ENCODE data around the gene ARHGEF38.
A peak's percentile ranks its signal among the peaks of the same experiment; 100 is the strongest.

The ARHGEF38 gene

DNA sequence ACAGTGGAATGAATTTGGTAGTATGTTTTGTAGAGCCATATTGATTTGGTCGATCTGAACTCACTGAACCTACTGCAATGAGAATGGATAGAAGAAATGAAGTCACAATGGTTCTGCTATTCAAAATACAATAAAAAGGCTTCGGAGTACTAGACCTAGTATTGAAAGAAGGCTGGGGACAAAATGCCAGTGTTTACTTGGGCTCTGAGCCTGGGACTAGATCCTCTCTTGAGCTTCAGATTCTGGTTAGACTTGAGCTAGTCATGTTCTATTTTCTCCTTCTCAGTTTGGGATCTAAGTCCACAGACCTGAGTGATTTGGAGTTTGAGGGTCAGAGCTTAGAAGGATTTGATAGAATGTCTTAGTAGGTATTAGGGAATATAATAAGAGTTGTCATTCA, 146.2 kb downstream of the ARHGEF38 start:
- no peaks in the 10 kb centered on the region for H3K9me3 ChIP-seq (ENCODE audit: control insufficient read depth, low read length)
- H3K4me3 ChIP-seq (ENCODE audit: insufficient read depth in 1 of 2, low read depth in 1 of 2, low read length in 2 of 2): no peak overlapping the region
- H2BK120ac ChIP-seq (ENCODE audit: low read depth, low read length): no peak overlapping the region
- H3K4me2 ChIP-seq (ENCODE audit: low read length, poor library complexity, severe bottlenecking): no peak overlapping the region
- H3K27ac ChIP-seq (ENCODE audit: low read length, poor library complexity, severe bottlenecking): no peak overlapping the region
- no peak overlapping the region for H3K9ac ChIP-seq (ENCODE audit: low read length)
- H2AFZ ChIP-seq (ENCODE audit: low read depth, low read length): no peak overlapping the region
- H2AK5ac ChIP-seq (ENCODE audit: low read length, severe bottlenecking): no peak overlapping the region
- H4K91ac ChIP-seq (ENCODE audit: low read length): no peak overlapping the region
- H3K23ac ChIP-seq (ENCODE audit: low read length in 2 of 2): no peak overlapping the region
- DNase-seq: no peak
- peaks cover 14 to 61% of the 10 kb centered on the region in 2 experiments for H3K36me3 ChIP-seq (ENCODE audit: control insufficient read depth in 1 of 2, insufficient read depth in 2 of 2, low read depth in 1 of 2, low read length in 2 of 2)
- H2BK15ac ChIP-seq (ENCODE audit: low read depth, poor library complexity, severe bottlenecking): no peak overlapping the region
- no peak overlapping the region for H3K4ac ChIP-seq (ENCODE audit: low read depth in 1 of 2, low read length in 2 of 2)
- 100% methylated on average over 1 of the region's 2 CpGs for WGBS
- H3K27me3 ChIP-seq (ENCODE audit: control insufficient read depth in 1 of 2, insufficient read depth in 1 of 2, low read length in 2 of 2): no peaks in the 10 kb centered on the region
- peaks cover 14% of the 10 kb centered on the region for H3K79me1 ChIP-seq (replicated peaks; ENCODE audit: low read length, poor library complexity, severe bottlenecking)
- H2BK5ac ChIP-seq (ENCODE audit: low read depth, low read length, poor library complexity, severe bottlenecking): no peak overlapping the region
- H3K14ac ChIP-seq (ENCODE audit: low read length in 2 of 2): no peak overlapping the region
- H4K8ac ChIP-seq (ENCODE audit: low read length): no peak overlapping the region
- no peak overlapping the region for H3K18ac ChIP-seq (ENCODE audit: low read depth in 1 of 2, low read length in 2 of 2)
- H2BK12ac ChIP-seq (ENCODE audit: low read length in 2 of 2): no peak overlapping the region
- no peaks in the 10 kb centered on the region for H3K4me1 ChIP-seq (ENCODE audit: control insufficient read depth, insufficient read depth, low read depth, low read length)

DNA sequence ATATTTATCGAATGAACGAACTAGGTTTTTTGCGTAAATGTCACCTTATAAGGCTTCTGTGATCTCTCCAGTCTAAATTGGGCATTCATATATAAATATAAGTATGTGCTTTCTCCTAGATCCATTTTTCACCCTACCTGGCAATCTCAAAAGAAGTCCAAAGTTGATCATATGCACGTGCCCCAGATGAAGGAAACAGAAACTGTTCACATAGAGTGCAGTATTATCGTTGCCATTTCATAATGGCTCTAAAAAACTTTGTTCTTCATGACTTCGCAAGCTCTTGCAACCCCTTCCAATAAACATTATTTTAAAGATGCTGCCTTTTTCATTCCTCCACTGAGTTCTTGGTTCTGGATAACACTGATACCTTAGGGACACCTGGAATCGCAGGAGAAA, 155.4 kb downstream of the ARHGEF38 start:
- H3K23ac ChIP-seq (ENCODE audit: low read length in 2 of 2): no peak overlapping the region
- peak overlapping the region; percentile 88 to 92 for H3K18ac ChIP-seq (ENCODE audit: low read depth in 1 of 2, low read length in 2 of 2)
- no peaks in the 10 kb centered on the region for H3K9me3 ChIP-seq (ENCODE audit: control insufficient read depth, low read length)
- H4K91ac ChIP-seq (ENCODE audit: low read length): no peak overlapping the region
- peaks cover 0 to 8% of the 10 kb centered on the region in 2 experiments for H3K36me3 ChIP-seq (ENCODE audit: control insufficient read depth in 1 of 2, insufficient read depth in 2 of 2, low read depth in 1 of 2, low read length in 2 of 2)
- H3K4me1 ChIP-seq (ENCODE audit: control insufficient read depth, insufficient read depth, low read depth, low read length): no peaks in the 10 kb centered on the region
- H3K14ac ChIP-seq (ENCODE audit: low read length in 2 of 2): no peak overlapping the region
- no peak overlapping the region for H2AK5ac ChIP-seq (ENCODE audit: low read length, severe bottlenecking)
- H3K9ac ChIP-seq (ENCODE audit: low read length): peak overlapping the region; percentile 95
- no peak overlapping the region for H2BK5ac ChIP-seq (ENCODE audit: low read depth, low read length, poor library complexity, severe bottlenecking)
- peaks cover 18% of the 10 kb centered on the region for H3K79me1 ChIP-seq (replicated peaks; ENCODE audit: low read length, poor library complexity, severe bottlenecking)
- no peak for DNase-seq
- H2BK12ac ChIP-seq (ENCODE audit: low read length in 2 of 2): no peak overlapping the region
- H3K4ac ChIP-seq (ENCODE audit: low read depth in 1 of 2, low read length in 2 of 2): peak overlapping the region in 1 of 2 experiments; percentile 91
- peak overlapping the region; percentile 96 to 100 for H3K4me3 ChIP-seq (ENCODE audit: insufficient read depth in 1 of 2, low read depth in 1 of 2, low read length in 2 of 2)
- 7% methylated on average over 4 of the region's 7 CpGs for WGBS
- no peak overlapping the region for H4K8ac ChIP-seq (ENCODE audit: low read length)
- H3K27me3 ChIP-seq (ENCODE audit: control insufficient read depth in 1 of 2, insufficient read depth in 1 of 2, low read length in 2 of 2): no peaks in the 10 kb centered on the region
- no peak overlapping the region for H2BK120ac ChIP-seq (ENCODE audit: low read depth, low read length)
- H2AFZ ChIP-seq (ENCODE audit: low read depth, low read length): no peak overlapping the region
- H3K27ac ChIP-seq (ENCODE audit: low read length, poor library complexity, severe bottlenecking): peak overlapping the region; percentile 90
- no peak overlapping the region for H2BK15ac ChIP-seq (ENCODE audit: low read depth, poor library complexity, severe bottlenecking)
- peak overlapping the region; percentile 89 for H3K4me2 ChIP-seq (ENCODE audit: low read length, poor library complexity, severe bottlenecking)

DNA sequence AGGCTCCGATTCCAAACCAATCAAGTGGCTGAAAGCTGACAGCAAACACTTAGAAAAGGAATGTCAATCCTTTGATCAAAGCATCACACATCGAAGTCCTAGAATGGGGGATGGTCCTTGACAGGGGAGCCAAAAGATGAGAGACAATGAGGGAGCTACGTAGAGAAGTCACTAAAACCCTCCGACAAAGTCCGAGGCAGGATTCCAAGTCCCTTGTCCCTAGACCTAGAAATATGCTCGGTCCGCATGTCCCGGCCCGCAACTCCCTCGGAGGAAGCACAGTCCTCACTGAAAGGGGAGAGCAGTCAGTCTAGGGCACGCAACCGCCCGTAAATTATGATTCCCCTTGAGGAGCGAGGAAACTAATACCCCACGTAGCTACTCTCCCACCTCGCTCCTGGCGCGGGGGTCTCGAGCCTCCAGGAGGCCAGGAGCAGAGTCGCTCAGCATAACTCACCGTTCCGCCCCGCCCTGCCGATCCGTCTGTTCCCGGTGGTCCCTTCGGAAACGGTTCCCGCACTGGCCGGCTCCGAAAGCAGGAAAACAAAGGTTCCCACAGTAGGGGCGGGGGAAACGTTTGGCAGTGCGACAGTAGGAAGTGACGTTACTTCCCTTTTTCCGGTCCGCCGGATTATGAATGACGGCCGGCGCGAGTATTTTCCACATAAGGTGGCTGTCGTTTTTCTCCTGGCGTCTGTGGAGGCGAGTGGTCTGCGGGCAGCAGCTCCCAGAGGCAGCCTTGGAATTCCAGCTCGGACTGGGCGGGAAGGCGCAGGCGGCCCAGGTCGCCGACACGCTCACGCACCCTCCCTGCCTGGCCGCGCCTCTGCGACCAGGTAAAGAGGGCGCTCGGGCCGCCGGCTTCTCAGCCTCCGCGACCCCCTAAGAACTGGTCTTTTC, 156.0 kb downstream of the ARHGEF38 start, which contains the start of the genes GSTCD and INTS12:
Gene GSTCD (plus strand): TSS at position 604 of the 900 bp plus-strand sequence. CDS start 8,830 bp downstream, outside the sequence.
Gene INTS12 (minus strand): TSS at position 509 of the 900 bp plus-strand sequence. CDS start 8,684 bp downstream, outside the sequence.
- peak within 1 kb of the TSS in 1 of 2 experiments; percentile 95 for H3K14ac ChIP-seq (ENCODE audit: low read length in 2 of 2)
- H3K27me3 ChIP-seq (ENCODE audit: control insufficient read depth in 1 of 2, insufficient read depth in 1 of 2, low read length in 2 of 2): no peaks in the 10 kb centered on the region
- H3K27ac ChIP-seq (ENCODE audit: low read length, poor library complexity, severe bottlenecking): peak within 1 kb of the TSS; percentile 90
- peak; percentile 95 for DNase-seq
- H3K9ac ChIP-seq (ENCODE audit: low read length): peak within 1 kb of the TSS; percentile 95
- H3K9me3 ChIP-seq (ENCODE audit: control insufficient read depth, low read length): no peaks in the 10 kb centered on the region
- peak within 1 kb of the TSS; percentile 88 to 92 for H3K18ac ChIP-seq (ENCODE audit: low read depth in 1 of 2, low read length in 2 of 2)
- peaks cover 16% of the 10 kb centered on the region for H3K79me1 ChIP-seq (replicated peaks; ENCODE audit: low read length, poor library complexity, severe bottlenecking)
- peak within 1 kb of the TSS; percentile 96 to 100 for H3K4me3 ChIP-seq (ENCODE audit: insufficient read depth in 1 of 2, low read depth in 1 of 2, low read length in 2 of 2)
- peak within 1 kb of the TSS; percentile 69 for H2BK5ac ChIP-seq (ENCODE audit: low read depth, low read length, poor library complexity, severe bottlenecking)
- peak within 1 kb of the TSS; percentile 21 for H2BK120ac ChIP-seq (ENCODE audit: low read depth, low read length)
- peak within 1 kb of the TSS; percentile 95 for H4K8ac ChIP-seq (ENCODE audit: low read length)
- no peaks in the 10 kb centered on the region for H3K4me1 ChIP-seq (ENCODE audit: control insufficient read depth, insufficient read depth, low read depth, low read length)
- peak within 1 kb of the TSS; percentile 5 to 91 for H3K4ac ChIP-seq (ENCODE audit: low read depth in 1 of 2, low read length in 2 of 2)
- peaks cover 0 to 6% of the 10 kb centered on the region in 2 experiments for H3K36me3 ChIP-seq (ENCODE audit: control insufficient read depth in 1 of 2, insufficient read depth in 2 of 2, low read depth in 1 of 2, low read length in 2 of 2)
- under 1% methylated on average over 57 of the region's 63 CpGs for WGBS
- no peak within 1 kb of the TSS for H2AK5ac ChIP-seq (ENCODE audit: low read length, severe bottlenecking)
- H3K23ac ChIP-seq (ENCODE audit: low read length in 2 of 2): peak within 1 kb of the TSS in 1 of 2 experiments; percentile 87
- peak within 1 kb of the TSS; percentile 100 for H2AFZ ChIP-seq (ENCODE audit: low read depth, low read length)
- peak within 1 kb of the TSS; percentile 89 for H3K4me2 ChIP-seq (ENCODE audit: low read length, poor library complexity, severe bottlenecking)
- no peak within 1 kb of the TSS for H2BK12ac ChIP-seq (ENCODE audit: low read length in 2 of 2)
- H2BK15ac ChIP-seq (ENCODE audit: low read depth, poor library complexity, severe bottlenecking): no peak within 1 kb of the TSS
- H4K91ac ChIP-seq (ENCODE audit: low read length): peak within 1 kb of the TSS; percentile 78

GRCh38 chr4:105709081-105709450, 156.6 kb downstream of the ARHGEF38 start:
- no peaks in the 10 kb centered on the region for H3K9me3 ChIP-seq (ENCODE audit: control insufficient read depth, low read length)
- peak overlapping the region; percentile 95 for H4K8ac ChIP-seq (ENCODE audit: low read length)
- H3K4ac ChIP-seq (ENCODE audit: low read depth in 1 of 2, low read length in 2 of 2): no peak overlapping the region
- H3K18ac ChIP-seq (ENCODE audit: low read depth in 1 of 2, low read length in 2 of 2): peak overlapping the region in 1 of 2 experiments; percentile 82
- H2BK12ac ChIP-seq (ENCODE audit: low read length in 2 of 2): no peak overlapping the region
- WGBS: 0% methylated on average over 3 of the region's 11 CpGs
- H3K4me3 ChIP-seq (ENCODE audit: insufficient read depth in 1 of 2, low read depth in 1 of 2, low read length in 2 of 2): peak overlapping the region; percentile 96 to 100
- peak overlapping the region; percentile 100 for H2AFZ ChIP-seq (ENCODE audit: low read depth, low read length)
- H2BK120ac ChIP-seq (ENCODE audit: low read depth, low read length): no peak overlapping the region
- H3K4me1 ChIP-seq (ENCODE audit: control insufficient read depth, insufficient read depth, low read depth, low read length): no peaks in the 10 kb centered on the region
- peak; percentile 58 for DNase-seq
- peak overlapping the region; percentile 34 for H4K91ac ChIP-seq (ENCODE audit: low read length)
- H2BK15ac ChIP-seq (ENCODE audit: low read depth, poor library complexity, severe bottlenecking): no peak overlapping the region
- H3K9ac ChIP-seq (ENCODE audit: low read length): peak overlapping the region; percentile 95
- H2BK5ac ChIP-seq (ENCODE audit: low read depth, low read length, poor library complexity, severe bottlenecking): peak overlapping the region; percentile 69
- peaks cover 11% of the 10 kb centered on the region for H3K79me1 ChIP-seq (replicated peaks; ENCODE audit: low read length, poor library complexity, severe bottlenecking)
- H3K4me2 ChIP-seq (ENCODE audit: low read length, poor library complexity, severe bottlenecking): peak overlapping the region; percentile 85
- no peaks in the 10 kb centered on the region for H3K27me3 ChIP-seq (ENCODE audit: control insufficient read depth in 1 of 2, insufficient read depth in 1 of 2, low read length in 2 of 2)
- H2AK5ac ChIP-seq (ENCODE audit: low read length, severe bottlenecking): no peak overlapping the region
- H3K36me3 ChIP-seq (ENCODE audit: control insufficient read depth in 1 of 2, insufficient read depth in 2 of 2, low read depth in 1 of 2, low read length in 2 of 2): peaks cover 0 to 5% of the 10 kb centered on the region in 2 experiments
- no peak overlapping the region for H3K27ac ChIP-seq (ENCODE audit: low read length, poor library complexity, severe bottlenecking)
- H3K23ac ChIP-seq (ENCODE audit: low read length in 2 of 2): no peak overlapping the region
- no peak overlapping the region for H3K14ac ChIP-seq (ENCODE audit: low read length in 2 of 2)
